Activated CD8-positive, alpha-beta memory T cell treated with anti-CD3 and anti-CD28 coated beads, Interleukin-2, amount 50 U/mL, for 1 hour (primary cell): ENCODE measurements around the gene GAN.

Source experiments
- DNase-seq: peaks from one replicate; pipeline ENCODE4 v3.0.0-alpha.2; 2020; ENCODE audit errors: extremely low read depth

The GAN gene

DNA sequence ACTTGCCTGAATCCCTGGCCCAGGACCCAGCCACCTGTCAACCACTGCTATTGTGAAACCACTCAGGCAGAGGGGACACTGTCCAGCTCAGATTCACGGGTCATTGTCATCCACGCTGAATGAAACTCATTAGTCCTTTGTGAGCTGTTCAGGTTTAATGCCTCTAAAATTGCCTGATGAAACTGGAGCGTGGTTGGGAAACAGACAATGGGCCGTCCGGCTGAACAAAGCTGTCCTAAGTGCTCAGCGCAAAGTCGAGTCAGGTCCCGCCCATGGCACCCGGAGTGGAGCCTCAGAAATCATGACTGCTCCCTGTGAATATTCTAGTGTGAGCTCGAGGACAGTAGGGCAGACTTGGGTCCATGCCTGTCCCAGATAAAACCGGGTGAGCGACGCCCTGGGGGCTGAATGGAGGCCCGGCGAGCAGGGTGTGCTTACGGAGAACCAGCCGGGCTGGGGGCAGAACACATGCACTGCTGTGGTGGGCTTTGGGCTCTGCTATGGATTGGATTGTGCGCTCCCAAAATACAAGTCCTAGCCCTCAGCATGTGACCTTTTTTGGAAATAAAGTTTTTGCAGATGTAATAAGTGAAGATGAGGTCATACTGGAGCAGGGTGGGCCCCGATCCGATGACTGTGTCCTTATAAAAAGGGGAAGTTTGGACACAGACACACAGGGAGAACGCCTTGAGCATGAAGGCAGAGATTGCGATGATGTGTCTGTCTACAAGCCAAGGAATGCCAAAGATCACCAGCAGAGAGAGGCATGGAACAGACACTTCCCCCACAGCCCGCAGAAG lies 117.0 kb downstream of the GAN start:
- no peak for DNase-seq

DNA sequence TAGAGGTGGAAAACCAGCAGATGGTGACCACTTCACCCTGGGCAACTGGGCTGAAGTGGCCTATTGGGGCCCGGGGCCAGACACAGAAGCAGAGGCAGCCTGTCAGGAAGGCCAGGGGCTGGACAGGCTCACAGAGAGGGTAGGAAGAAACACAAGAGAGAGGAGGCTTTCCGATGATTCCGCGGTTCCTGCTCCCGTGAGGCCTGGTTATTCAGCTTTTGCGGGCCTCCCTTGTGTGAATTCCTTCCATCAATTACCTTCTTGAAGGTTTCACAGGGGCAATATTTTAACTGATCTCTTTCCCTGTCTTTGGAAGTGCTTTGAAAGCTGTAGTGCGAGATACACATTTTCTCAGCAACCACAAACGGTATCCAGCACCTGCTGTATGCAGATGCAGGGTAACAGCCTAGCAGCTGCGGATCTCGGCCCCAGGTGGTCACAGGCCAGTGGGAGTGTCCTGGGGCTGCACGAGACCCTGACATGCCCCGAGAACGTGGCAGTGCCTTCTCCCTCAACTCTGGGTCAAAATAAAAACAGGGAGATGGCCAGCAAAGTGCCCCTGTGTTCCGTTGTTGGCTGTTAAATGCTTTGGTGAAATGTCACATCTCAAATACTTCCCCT lies 118.3 kb downstream of the GAN start:
- DNase-seq = no peak

DNA sequence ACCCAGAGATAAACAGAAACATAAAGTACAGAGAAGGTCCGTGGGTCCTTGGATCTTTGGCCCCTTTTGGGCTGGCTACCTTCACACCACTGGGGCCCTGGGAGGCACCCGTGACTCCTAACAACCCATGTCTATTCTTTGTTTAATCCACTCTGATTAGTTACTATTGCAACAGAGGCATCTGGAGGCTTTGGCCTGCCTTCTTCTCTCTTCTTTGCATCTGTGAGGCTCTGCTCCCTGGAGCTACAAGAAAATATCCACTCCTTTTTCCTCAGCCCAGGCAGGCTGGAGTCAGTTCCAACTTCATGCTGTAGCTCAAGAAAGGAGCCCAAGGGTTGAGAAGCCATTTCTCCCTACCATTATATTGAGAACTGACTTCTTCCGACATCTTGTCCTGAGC lies 120.3 kb downstream of the GAN start:
- no peak for DNase-seq

DNA sequence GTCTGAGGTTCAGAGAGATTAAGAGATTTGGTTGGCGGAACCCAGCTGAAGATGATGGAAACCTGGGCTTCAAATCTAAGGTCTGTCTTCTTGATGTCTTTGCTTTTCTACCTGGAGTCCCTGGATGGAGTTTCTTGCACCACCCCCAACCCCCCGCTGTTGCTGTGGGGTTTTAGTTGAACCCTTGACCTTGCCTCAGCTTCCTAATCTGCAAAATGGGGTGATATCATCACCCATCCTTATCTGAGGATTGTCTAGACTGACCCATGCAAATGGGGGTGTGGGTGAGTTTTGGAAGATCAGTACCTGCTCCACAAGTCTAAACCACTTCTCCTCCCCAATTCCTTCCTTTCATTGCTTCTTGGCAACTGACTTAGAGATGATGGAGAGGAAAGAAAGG lies 120.8 kb downstream of the GAN start:
- no peak for DNase-seq

DNA sequence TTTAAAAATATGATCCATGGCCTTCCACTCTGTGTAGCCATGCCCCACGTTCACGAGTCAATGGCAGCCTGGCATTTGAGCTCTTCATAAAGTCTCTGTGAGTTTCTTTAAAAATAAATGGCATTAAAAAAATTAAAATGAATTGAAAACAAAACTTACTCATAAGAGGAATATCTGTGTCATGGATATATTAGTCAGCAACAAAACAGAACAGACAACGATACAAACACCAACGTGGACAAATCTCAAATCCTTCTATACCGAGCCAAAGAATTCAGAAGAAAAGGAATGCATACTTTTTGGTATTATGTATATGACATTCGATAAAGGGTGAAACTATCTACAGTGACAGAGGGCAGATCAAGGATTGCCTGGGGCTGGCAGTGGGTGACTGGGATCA lies 121.6 kb downstream of the GAN start:
- no peak for DNase-seq

DNA sequence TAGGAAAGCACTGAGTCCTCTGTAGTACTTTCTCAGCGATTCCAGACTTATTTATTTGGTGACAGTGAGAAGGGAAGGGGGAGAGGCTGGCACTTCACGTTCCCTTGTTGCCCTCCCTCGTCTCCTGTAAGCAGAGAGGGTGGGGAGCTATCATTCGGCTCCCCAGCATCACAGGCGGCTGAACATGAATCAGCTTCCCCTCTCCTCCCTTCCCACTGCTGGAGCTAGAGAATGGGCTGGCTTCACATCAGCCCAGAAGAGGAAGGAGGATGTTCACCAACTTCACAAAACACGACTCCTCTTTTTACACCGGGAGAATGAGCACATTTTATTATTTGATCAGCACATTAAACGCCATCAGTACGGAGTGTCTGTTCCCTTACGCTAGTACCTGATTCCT lies 123.1 kb downstream of the GAN start:
- DNase-seq = no peak
